Measurements from ENCODE around the gene USP15. TPM values are rescaled to one million over a fixed set of nuclear protein-coding genes. Genes with fewer than 3 reads are reported as not detected.
A peak's percentile ranks its signal among the peaks of the same experiment; 100 is the strongest.

USP15 gene
- total RNA-seq, 5 donors from 2014 or later (not counting 1 experiment from before 2014, with no cell fraction given) = 137 to 256 (median 138) TPM

GRCh38 chr12:62382526-62382925, 122.3 kb downstream of the USP15 start:
- DNase-seq (no peak), ATAC-seq (replicated peaks in 1 of 4) (no peak)
- POLR2A ChIA-PET = interaction anchor here in 1 of 2 donors (0.6 kb wide), 2 partner anchors 36 to 140 kb away, joined by 3 read pairs; no protein-coding TSS in a partner anchor
- H3K27me3 Mint-ChIP-seq = no peaks in the 10 kb centered on the region
- no peak overlapping the region for H3K27ac ChIP-seq (ENCODE audit: low read length)
- H3K27me3 ChIP-seq (replicated peaks in 1 of 2; ENCODE audit: control insufficient read depth in 2 of 2, extremely low read depth in 1 of 2, insufficient read depth in 2 of 2, low read length in 1 of 2) = no peaks in the 10 kb centered on the region
- H3K9me3 ChIP-seq = no peaks in the 10 kb centered on the region
- H3K27ac Mint-ChIP-seq = peak overlapping the region; percentile 7 to 50
- H3K4me1 Mint-ChIP-seq = peaks cover 19 to 23% (median 19%) of the 10 kb centered on the region in 3 donors
- H3K4me3 Mint-ChIP-seq = no peak overlapping the region
- peaks cover 29% of the 10 kb centered on the region for H3K36me3 Mint-ChIP-seq
- no peaks in the 10 kb centered on the region for H3K9me3 Mint-ChIP-seq
- no CpG with 5 or more reads among the region's 2 CpGs for WGBS (ENCODE audit: insufficient coverage)
- H3K4me3 ChIP-seq (ENCODE audit: control insufficient read depth in 1 of 2, extremely low read depth in 1 of 2, low read length in 1 of 2) = no peak overlapping the region
- H3K36me3 ChIP-seq (ENCODE audit: control insufficient read depth in 2 of 2, extremely low read depth in 1 of 2, insufficient read depth in 1 of 2, low read length in 1 of 2) = peaks cover 0 to 34% of the 10 kb centered on the region in 2 donors
- no peaks in the 10 kb centered on the region for H3K4me1 ChIP-seq (ENCODE audit: control insufficient read depth in 1 of 2, extremely low read depth in 1 of 2, insufficient read depth in 2 of 2, low read length in 2 of 2)
- CTCF ChIA-PET = interaction anchor here in 1 of 2 donors (1.2 kb wide), 1 partner anchor 10 kb away, joined by 3 read pairs; no protein-coding TSS in a partner anchor

- H3K36me3 Mint-ChIP-seq = peaks cover 43% of the 10 kb centered on the region
- Histone ChIP-seq H3K36me3 (ENCODE audit: control insufficient read depth in 2 of 2, extremely low read depth in 1 of 2, insufficient read depth in 1 of 2, low read length in 1 of 2) (peaks cover 0 to 77% of the 10 kb centered on the region in 2 donors), H3K27ac (ENCODE audit: low read length) (no peak overlapping the region), H3K4me3 (ENCODE audit: control insufficient read depth in 1 of 2, extremely low read depth in 1 of 2, low read length in 1 of 2) (no peak overlapping the region), H3K27me3 (replicated peaks in 1 of 2; ENCODE audit: control insufficient read depth in 2 of 2, extremely low read depth in 1 of 2, insufficient read depth in 2 of 2, low read length in 1 of 2) (no peaks in the 10 kb centered on the region), H3K9me3 (no peaks in the 10 kb centered on the region), H3K4me1 (ENCODE audit: control insufficient read depth in 1 of 2, extremely low read depth in 1 of 2, insufficient read depth in 2 of 2, low read length in 2 of 2) (no peaks in the 10 kb centered on the region)
- H3K9me3 Mint-ChIP-seq = no peaks in the 10 kb centered on the region
- H3K4me1 Mint-ChIP-seq = peaks cover 3 to 6% (median 4%) of the 10 kb centered on the region in 3 donors
- no CpG with 5 or more reads among the region's 4 CpGs for WGBS (ENCODE audit: insufficient coverage)
- CTCF ChIA-PET = no interaction called here
- POLR2A ChIA-PET = no interaction called here
- DNase-seq (no peak), ATAC-seq (replicated peaks in 1 of 4) (no peak)
- no peak overlapping the region for H3K4me3 Mint-ChIP-seq
- no peaks in the 10 kb centered on the region for H3K27me3 Mint-ChIP-seq
- H3K27ac Mint-ChIP-seq = no peak overlapping the region
Observed at GRCh38 chr12:62396750-62397149, 136.5 kb downstream of the USP15 start.

- Histone ChIP-seq H3K4me1 (ENCODE audit: control insufficient read depth in 1 of 2, extremely low read depth in 1 of 2, insufficient read depth in 2 of 2, low read length in 2 of 2) (no peaks in the 10 kb centered on the region), H3K9me3 (no peaks in the 10 kb centered on the region), H3K4me3 (ENCODE audit: control insufficient read depth in 1 of 2, extremely low read depth in 1 of 2, low read length in 1 of 2) (no peak overlapping the region), H3K27me3 (replicated peaks in 1 of 2; ENCODE audit: control insufficient read depth in 2 of 2, extremely low read depth in 1 of 2, insufficient read depth in 2 of 2, low read length in 1 of 2) (no peaks in the 10 kb centered on the region), H3K36me3 (ENCODE audit: control insufficient read depth in 2 of 2, extremely low read depth in 1 of 2, insufficient read depth in 1 of 2, low read length in 1 of 2) (peaks cover 11 to 77% of the 10 kb centered on the region in 2 donors), H3K27ac (ENCODE audit: low read length) (no peak overlapping the region)
- no peak overlapping the region for H3K27ac Mint-ChIP-seq
- WGBS (ENCODE audit: insufficient coverage) = no CpG with 5 or more reads among the region's 2 CpGs
- POLR2A ChIA-PET = no interaction called here
- H3K27me3 Mint-ChIP-seq = no peaks in the 10 kb centered on the region
- H3K4me3 Mint-ChIP-seq = no peak overlapping the region
- CTCF ChIA-PET = no interaction called here
- no peak for DNase-seq
- H3K4me1 Mint-ChIP-seq = peaks cover 3 to 13% (median 6%) of the 10 kb centered on the region in 3 donors
- no peaks in the 10 kb centered on the region for H3K9me3 Mint-ChIP-seq
- no peak for ATAC-seq (replicated peaks in 1 of 4)
- peaks cover 58% of the 10 kb centered on the region for H3K36me3 Mint-ChIP-seq
Observed at GRCh38 chr12:62400135-62400534, 139.9 kb downstream of the USP15 start.

- H3K27ac Mint-ChIP-seq = no peak overlapping the region
- no peak overlapping the region for H3K4me3 Mint-ChIP-seq
Observed at GRCh38 chr12:62401631-62402030, 141.4 kb downstream of the USP15 start.

GRCh38 chr12:62403031-62403430, 142.8 kb downstream of the USP15 start:
- no peak overlapping the region for H3K27ac ChIP-seq (ENCODE audit: low read length)
- peaks cover 11 to 58% of the 10 kb centered on the region in 2 donors for H3K36me3 ChIP-seq (ENCODE audit: control insufficient read depth in 2 of 2, extremely low read depth in 1 of 2, insufficient read depth in 1 of 2, low read length in 1 of 2)
- no peak overlapping the region for H3K4me3 Mint-ChIP-seq
- ChIA-PET POLR2A (no interaction called here), CTCF (no interaction called here)
- H3K4me1 ChIP-seq (ENCODE audit: control insufficient read depth in 1 of 2, extremely low read depth in 1 of 2, insufficient read depth in 2 of 2, low read length in 2 of 2) = no peaks in the 10 kb centered on the region
- no peaks in the 10 kb centered on the region for H3K9me3 Mint-ChIP-seq
- ATAC-seq (replicated peaks in 1 of 4) = no peak
- peaks cover 51% of the 10 kb centered on the region for H3K36me3 Mint-ChIP-seq
- peak overlapping the region; percentile 1 to 31 for H3K27ac Mint-ChIP-seq
- H3K27me3 Mint-ChIP-seq = no peaks in the 10 kb centered on the region
- no peaks in the 10 kb centered on the region for H3K27me3 ChIP-seq (replicated peaks in 1 of 2; ENCODE audit: control insufficient read depth in 2 of 2, extremely low read depth in 1 of 2, insufficient read depth in 2 of 2, low read length in 1 of 2)
- H3K4me3 ChIP-seq (ENCODE audit: control insufficient read depth in 1 of 2, extremely low read depth in 1 of 2, low read length in 1 of 2) = no peak overlapping the region
- H3K9me3 ChIP-seq = no peaks in the 10 kb centered on the region
- peaks cover 3 to 11% (median 4%) of the 10 kb centered on the region in 3 donors for H3K4me1 Mint-ChIP-seq
- DNase-seq = no peak

More at GRCh38 chr12:62401631-62402030, 141.4 kb downstream of the USP15 start:
- H3K4me3 ChIP-seq (ENCODE audit: control insufficient read depth in 1 of 2, extremely low read depth in 1 of 2, low read length in 1 of 2) = no peak overlapping the region
- Mint-ChIP-seq H3K4me1 (peaks cover 3 to 13% (median 6%) of the 10 kb centered on the region in 3 donors), H3K27me3 (no peaks in the 10 kb centered on the region), H3K36me3 (peaks cover 53% of the 10 kb centered on the region), H3K9me3 (no peaks in the 10 kb centered on the region)
- ATAC-seq (replicated peaks in 1 of 4) = no peak
- CTCF ChIA-PET = no interaction called here
- peaks cover 11 to 68% of the 10 kb centered on the region in 2 donors for H3K36me3 ChIP-seq (ENCODE audit: control insufficient read depth in 2 of 2, extremely low read depth in 1 of 2, insufficient read depth in 1 of 2, low read length in 1 of 2)
- DNase-seq = no peak
- H3K9me3 ChIP-seq = no peaks in the 10 kb centered on the region
- H3K27ac ChIP-seq (ENCODE audit: low read length) = no peak overlapping the region
- whole genome bisulfite sequencing (ENCODE audit: insufficient coverage) = no CpG with 5 or more reads among the region's 3 CpGs
- no peaks in the 10 kb centered on the region for H3K27me3 ChIP-seq (replicated peaks in 1 of 2; ENCODE audit: control insufficient read depth in 2 of 2, extremely low read depth in 1 of 2, insufficient read depth in 2 of 2, low read length in 1 of 2)
- POLR2A ChIA-PET = no interaction called here
- no peaks in the 10 kb centered on the region for H3K4me1 ChIP-seq (ENCODE audit: control insufficient read depth in 1 of 2, extremely low read depth in 1 of 2, insufficient read depth in 2 of 2, low read length in 2 of 2)

- peaks cover 7 to 25% of the 10 kb centered on the region in 2 donors for H3K36me3 ChIP-seq (ENCODE audit: control insufficient read depth in 2 of 2, extremely low read depth in 1 of 2, insufficient read depth in 1 of 2, low read length in 1 of 2)
- H3K27ac ChIP-seq (ENCODE audit: low read length) = no peak overlapping the region
- Mint-ChIP-seq H3K27me3 (no peaks in the 10 kb centered on the region), H3K4me3 (no peak overlapping the region), H3K9me3 (no peaks in the 10 kb centered on the region), H3K36me3 (peaks cover 38% of the 10 kb centered on the region), H3K27ac (no peak overlapping the region), H3K4me1 (peaks cover 0 to under 1% (median 0%) of the 10 kb centered on the region in 3 donors)
- ATAC-seq (replicated peaks in 1 of 4) (no peak), DNase-seq (no peak)
- no peaks in the 10 kb centered on the region for H3K27me3 ChIP-seq (replicated peaks in 1 of 2; ENCODE audit: control insufficient read depth in 2 of 2, extremely low read depth in 1 of 2, insufficient read depth in 2 of 2, low read length in 1 of 2)
- WGBS (ENCODE audit: insufficient coverage) = no CpG with 5 or more reads among the region's 1 CpG
- H3K4me1 ChIP-seq (ENCODE audit: control insufficient read depth in 1 of 2, extremely low read depth in 1 of 2, insufficient read depth in 2 of 2, low read length in 2 of 2) = no peaks in the 10 kb centered on the region
- ChIA-PET CTCF (interaction anchor here in 1 of 2 donors (1.0 kb wide), 2 partner anchors 28 to 31 kb away, joined by 3 read pairs; no protein-coding TSS in a partner anchor), POLR2A (no interaction called here)
- no peaks in the 10 kb centered on the region for H3K9me3 ChIP-seq
- H3K4me3 ChIP-seq (ENCODE audit: control insufficient read depth in 1 of 2, extremely low read depth in 1 of 2, low read length in 1 of 2) = no peak overlapping the region
Observed at GRCh38 chr12:62407587-62407986, 147.4 kb downstream of the USP15 start.

- no peak for DNase-seq
- CTCF ChIA-PET = interaction anchor here (0.9 to 1.5 kb wide), 2 partner anchors 27 to 29 kb away, joined by 3 read pairs; no protein-coding TSS in a partner anchor
- ATAC-seq (replicated peaks in 1 of 4) = no peak
- Histone ChIP-seq H3K4me3 (ENCODE audit: control insufficient read depth in 1 of 2, extremely low read depth in 1 of 2, low read length in 1 of 2) (no peak overlapping the region), H3K36me3 (ENCODE audit: control insufficient read depth in 2 of 2, extremely low read depth in 1 of 2, insufficient read depth in 1 of 2, low read length in 1 of 2) (peaks cover 5 to 15% of the 10 kb centered on the region in 2 donors), H3K4me1 (ENCODE audit: control insufficient read depth in 1 of 2, extremely low read depth in 1 of 2, insufficient read depth in 2 of 2, low read length in 2 of 2) (no peaks in the 10 kb centered on the region), H3K9me3 (no peaks in the 10 kb centered on the region), H3K27me3 (replicated peaks in 1 of 2; ENCODE audit: control insufficient read depth in 2 of 2, extremely low read depth in 1 of 2, insufficient read depth in 2 of 2, low read length in 1 of 2) (no peaks in the 10 kb centered on the region), H3K27ac (ENCODE audit: low read length) (no peak overlapping the region)
- Mint-ChIP-seq H3K9me3 (no peaks in the 10 kb centered on the region), H3K4me3 (no peak overlapping the region), H3K27me3 (no peaks in the 10 kb centered on the region), H3K36me3 (peaks cover 27% of the 10 kb centered on the region), H3K4me1 (no peaks in the 10 kb centered on the region), H3K27ac (no peak overlapping the region)
- WGBS (ENCODE audit: insufficient coverage) = no CpG with 5 or more reads among the region's 3 CpGs
- POLR2A ChIA-PET = no interaction called here
Observed at GRCh38 chr12:62409068-62409467, 148.9 kb downstream of the USP15 start.
